ENCODE data around the gene KLHL21.
"Not testable (repeated sequence)": the region's sequence is repeated elsewhere in the genome, so short reads cannot be mapped to it uniquely, and the experiment has no call there.

Gene KLHL21

DNA sequence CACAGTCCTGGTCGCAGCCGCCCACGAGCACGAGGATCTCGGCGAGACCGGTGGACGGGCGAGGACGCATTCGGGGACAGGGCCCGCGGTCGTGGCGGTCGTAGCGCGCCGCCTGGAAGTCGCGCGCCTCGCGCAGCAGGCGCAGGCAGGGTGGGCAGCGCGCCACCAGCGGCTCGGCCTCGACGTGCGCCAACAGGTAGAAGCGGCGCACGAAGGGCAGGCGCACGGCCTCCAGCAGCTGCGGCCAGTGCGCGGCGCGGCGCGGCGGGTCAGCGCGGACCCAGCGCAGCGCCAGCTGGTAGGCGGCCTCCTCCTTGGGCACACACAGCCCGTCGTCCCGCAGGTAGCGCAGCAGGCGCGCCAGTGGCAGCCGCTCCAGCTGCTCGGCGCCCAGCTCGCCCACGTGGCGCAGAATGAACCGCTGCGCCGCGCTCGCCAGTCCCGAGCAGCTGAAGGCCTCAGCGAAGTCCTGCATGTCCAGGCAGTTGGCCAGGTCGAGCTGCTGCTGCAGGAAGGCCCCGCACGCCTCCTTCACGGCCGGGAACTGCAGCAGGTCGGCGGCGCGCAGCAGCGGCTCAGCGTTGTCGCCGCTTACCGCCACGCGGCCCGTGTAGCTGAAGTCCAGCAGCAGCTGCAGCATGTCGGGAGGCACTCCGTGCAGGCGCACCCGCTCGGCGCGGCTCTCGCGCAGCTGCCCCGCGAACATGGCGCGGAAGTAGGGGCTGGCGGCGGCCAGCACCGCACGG is 573 bp downstream of the KLHL21 start:
- Histone ChIP-seq H3K4me3 (ENCODE audit: low read depth, low read length) (peak overlapping the region; percentile 85), H3K36me3 (ENCODE audit: control insufficient read depth, insufficient read depth, low read length) (peaks cover 19% of the 10 kb centered on the region), H3K9me3 (ENCODE audit: control insufficient read depth, insufficient read depth, low read length) (no peaks in the 10 kb centered on the region), H3K4me1 (ENCODE audit: control insufficient read depth, insufficient read depth, low read length) (peaks cover 13% of the 10 kb centered on the region), H3K27me3 (ENCODE audit: control insufficient read depth, insufficient read depth, low read length) (no peaks in the 10 kb centered on the region), H3K9ac (ENCODE audit: low read depth, low read length) (peak overlapping the region; percentile 60)

DNA sequence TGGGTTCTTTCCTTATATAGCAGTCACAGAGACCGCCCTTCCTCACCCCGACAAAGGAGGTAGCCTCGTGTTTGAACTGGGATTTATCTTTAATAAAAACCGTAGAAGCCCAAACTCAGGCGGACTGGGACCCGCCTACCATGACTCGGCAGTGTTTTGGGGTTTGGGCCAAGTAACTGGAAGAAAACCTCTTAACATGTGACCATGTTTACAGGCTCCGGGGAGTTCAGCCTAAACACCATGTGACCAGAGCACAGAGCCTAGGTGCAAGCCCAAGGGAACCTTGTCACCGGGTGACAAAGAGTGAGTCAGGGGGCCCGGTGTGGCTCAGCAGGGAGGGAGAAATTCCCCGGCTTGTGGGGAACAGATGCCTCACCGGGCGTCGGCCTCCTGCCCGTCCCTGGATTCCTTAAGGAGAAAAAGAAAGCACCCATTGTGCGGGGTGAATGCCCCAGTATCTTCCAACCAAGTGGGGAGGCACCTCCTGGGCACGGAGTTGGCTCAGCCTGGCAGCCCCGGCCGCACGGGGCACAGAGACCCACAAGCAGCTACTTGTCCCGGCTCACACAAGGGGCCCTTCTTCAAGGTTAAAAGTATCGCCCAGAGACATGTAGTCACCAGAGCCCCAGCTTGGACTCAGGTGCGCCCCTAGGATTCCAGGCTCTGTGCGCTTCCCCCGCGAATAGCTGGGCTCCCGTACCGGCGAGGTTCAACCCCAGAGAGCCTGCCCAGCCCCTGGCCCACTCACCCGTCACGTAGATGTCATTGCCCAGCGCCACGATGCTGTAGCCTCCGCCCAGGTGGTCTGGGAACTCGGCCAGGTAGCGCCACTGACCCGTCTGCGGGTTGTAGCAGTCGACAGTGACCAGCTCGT is 1.4 kb downstream of the KLHL21 start:
- Histone ChIP-seq H3K4me3 (ENCODE audit: low read depth, low read length) (peak overlapping the region; percentile 85), H3K4me1 (ENCODE audit: control insufficient read depth, insufficient read depth, low read length) (peaks cover 13% of the 10 kb centered on the region), H3K27me3 (ENCODE audit: control insufficient read depth, insufficient read depth, low read length) (no peaks in the 10 kb centered on the region), H3K9me3 (ENCODE audit: control insufficient read depth, insufficient read depth, low read length) (no peaks in the 10 kb centered on the region), H3K9ac (ENCODE audit: low read depth, low read length) (peak overlapping the region; percentile 74), H3K36me3 (ENCODE audit: control insufficient read depth, insufficient read depth, low read length) (peaks cover 25% of the 10 kb centered on the region)

DNA sequence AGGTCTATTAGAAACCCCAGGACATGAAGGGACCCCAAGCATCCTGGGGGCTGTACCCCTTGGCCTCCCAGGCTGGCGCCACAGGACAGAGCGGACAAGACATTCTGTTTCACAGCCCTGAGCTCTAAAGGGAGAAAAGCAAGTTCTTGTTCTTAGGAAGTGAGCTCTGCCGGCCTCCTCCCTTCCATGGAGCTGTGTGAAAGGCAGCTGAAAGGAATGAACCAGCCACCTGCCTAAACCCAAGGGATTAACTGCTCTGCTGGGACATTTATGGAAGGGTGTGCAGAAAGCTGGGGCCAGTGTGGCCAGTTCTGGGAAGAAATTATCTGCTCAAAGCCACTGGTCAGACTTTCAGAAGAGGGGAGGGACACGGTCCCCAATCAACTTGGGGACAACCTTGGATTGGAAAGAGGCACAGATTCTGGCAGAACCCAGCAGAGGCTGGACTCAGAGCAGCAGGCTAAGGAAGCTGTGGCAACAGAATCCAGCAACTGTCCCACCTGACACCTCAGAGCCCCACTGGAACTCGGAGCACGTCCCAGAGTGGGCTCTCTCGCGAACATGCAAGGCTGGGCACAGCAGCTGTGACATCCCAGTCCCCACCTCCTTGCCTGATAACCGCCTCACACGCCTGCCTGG is 2.1 kb downstream of the KLHL21 start:
- peak overlapping the region; percentile 85 for H3K4me3 ChIP-seq (ENCODE audit: low read depth, low read length)

DNA sequence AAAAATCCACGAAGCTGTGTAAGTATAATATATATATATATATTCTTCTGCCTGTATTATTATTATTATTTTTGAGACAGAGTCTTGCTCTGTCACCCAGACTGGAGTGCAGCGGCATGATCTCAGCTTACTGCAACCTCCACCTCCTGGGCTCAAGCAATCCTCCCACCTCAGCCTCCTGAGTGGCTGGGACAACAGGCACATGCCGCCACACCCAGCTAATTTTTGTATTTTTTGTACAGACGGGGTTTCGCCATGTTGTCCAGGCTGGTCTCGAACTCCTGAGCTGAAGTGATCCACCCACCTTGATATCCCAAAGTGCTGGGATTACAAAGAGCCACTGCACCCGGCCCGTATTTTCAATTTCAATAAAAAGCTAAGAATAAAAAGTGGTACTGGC is 2.7 kb downstream of the KLHL21 start:
- Histone ChIP-seq H3K36me3 (ENCODE audit: control insufficient read depth, insufficient read depth, low read length) (peaks cover 37% of the 10 kb centered on the region), H3K4me3 (ENCODE audit: low read depth, low read length) (peak overlapping the region; percentile 85), H3K4me1 (ENCODE audit: control insufficient read depth, insufficient read depth, low read length) (peaks cover 13% of the 10 kb centered on the region), H3K9ac (ENCODE audit: low read depth, low read length) (peak overlapping the region; percentile 74)
- H3K27me3 ChIP-seq (ENCODE audit: control insufficient read depth, insufficient read depth, low read length); H3K9me3 ChIP-seq (ENCODE audit: control insufficient read depth, insufficient read depth, low read length): not testable (repeated sequence)

More for the DNA sequence above, 2.1 kb downstream of the KLHL21 start:
- Histone ChIP-seq H3K36me3 (ENCODE audit: control insufficient read depth, insufficient read depth, low read length) (peaks cover 32% of the 10 kb centered on the region), H3K4me1 (ENCODE audit: control insufficient read depth, insufficient read depth, low read length) (peaks cover 13% of the 10 kb centered on the region), H3K27me3 (ENCODE audit: control insufficient read depth, insufficient read depth, low read length) (no peaks in the 10 kb centered on the region), H3K9me3 (ENCODE audit: control insufficient read depth, insufficient read depth, low read length) (no peaks in the 10 kb centered on the region), H3K9ac (ENCODE audit: low read depth, low read length) (peak overlapping the region; percentile 74)

DNA sequence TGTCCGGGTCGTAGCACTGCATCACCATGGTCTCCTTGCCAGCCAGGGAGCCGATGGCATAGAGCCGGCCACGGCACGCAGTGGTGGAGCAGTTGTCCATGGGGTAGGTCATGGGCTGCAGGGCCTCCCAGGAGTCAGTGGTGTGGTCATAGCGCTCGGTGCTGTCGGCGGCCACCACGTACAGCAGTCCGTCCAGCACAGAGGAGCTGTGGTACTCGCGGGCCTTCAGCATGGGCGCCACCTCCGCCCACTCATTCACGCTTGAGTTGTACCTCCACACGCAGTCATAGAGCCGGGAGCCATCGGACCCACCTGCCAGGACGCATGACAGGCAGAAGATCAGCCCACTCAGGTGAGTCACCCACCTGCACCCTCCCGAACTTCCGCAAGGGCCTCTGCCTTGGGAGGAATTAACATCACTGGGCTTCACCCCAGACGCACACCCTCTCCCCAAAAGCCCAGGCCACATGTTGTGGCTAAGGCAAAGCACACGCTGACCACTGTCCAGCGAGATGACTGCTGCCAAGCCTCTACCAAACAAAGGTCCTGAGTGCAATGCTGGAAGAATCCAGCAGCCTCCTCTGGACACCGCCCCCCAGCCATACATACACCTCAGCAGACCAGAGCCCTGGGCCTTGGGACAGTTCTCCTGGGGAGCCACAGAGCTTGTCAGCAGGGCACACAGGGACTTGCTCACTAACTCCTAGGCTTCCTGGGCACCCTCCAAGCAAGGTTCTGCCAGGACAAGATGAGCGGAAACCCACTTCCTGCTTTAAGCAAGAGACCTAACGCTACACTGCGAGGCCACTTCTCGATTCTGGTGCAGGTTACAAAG is 3.3 kb downstream of the KLHL21 start:
- H3K27me3 ChIP-seq (ENCODE audit: control insufficient read depth, insufficient read depth, low read length), result no peaks in the 10 kb centered on the region
- H3K36me3 ChIP-seq (ENCODE audit: control insufficient read depth, insufficient read depth, low read length), result peaks cover 42% of the 10 kb centered on the region
- H3K4me3 ChIP-seq (ENCODE audit: low read depth, low read length), result no peak overlapping the region
- H3K9me3 ChIP-seq (ENCODE audit: control insufficient read depth, insufficient read depth, low read length), result no peaks in the 10 kb centered on the region
- H3K4me1 ChIP-seq (ENCODE audit: control insufficient read depth, insufficient read depth, low read length), result peaks cover 12% of the 10 kb centered on the region
- no peak overlapping the region for H3K9ac ChIP-seq (ENCODE audit: low read depth, low read length)

DNA sequence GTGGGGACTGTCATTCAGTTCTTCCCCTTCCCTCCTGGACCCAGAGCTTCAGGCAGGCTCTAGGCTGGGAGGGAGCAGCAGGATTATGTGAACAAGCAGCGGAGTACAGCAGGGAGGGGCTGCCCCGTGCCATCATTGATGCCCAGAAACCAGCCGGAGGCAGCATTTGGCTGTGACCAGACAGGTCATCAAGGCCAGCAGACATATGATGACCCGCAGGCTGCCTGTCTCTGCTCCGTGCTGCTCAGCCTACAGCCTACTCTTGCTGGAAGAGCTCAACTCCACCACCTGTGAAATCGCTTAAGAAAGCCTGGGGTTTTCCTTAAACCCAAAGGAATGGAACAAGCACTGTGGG is 4.9 kb downstream of the KLHL21 start:
- Histone ChIP-seq H3K36me3 (ENCODE audit: control insufficient read depth, insufficient read depth, low read length) (peaks cover 57% of the 10 kb centered on the region), H3K27me3 (ENCODE audit: control insufficient read depth, insufficient read depth, low read length) (no peaks in the 10 kb centered on the region), H3K4me3 (ENCODE audit: low read depth, low read length) (no peak overlapping the region), H3K4me1 (ENCODE audit: control insufficient read depth, insufficient read depth, low read length) (peaks cover 7% of the 10 kb centered on the region), H3K9me3 (ENCODE audit: control insufficient read depth, insufficient read depth, low read length) (no peaks in the 10 kb centered on the region), H3K9ac (ENCODE audit: low read depth, low read length) (no peak overlapping the region)

DNA sequence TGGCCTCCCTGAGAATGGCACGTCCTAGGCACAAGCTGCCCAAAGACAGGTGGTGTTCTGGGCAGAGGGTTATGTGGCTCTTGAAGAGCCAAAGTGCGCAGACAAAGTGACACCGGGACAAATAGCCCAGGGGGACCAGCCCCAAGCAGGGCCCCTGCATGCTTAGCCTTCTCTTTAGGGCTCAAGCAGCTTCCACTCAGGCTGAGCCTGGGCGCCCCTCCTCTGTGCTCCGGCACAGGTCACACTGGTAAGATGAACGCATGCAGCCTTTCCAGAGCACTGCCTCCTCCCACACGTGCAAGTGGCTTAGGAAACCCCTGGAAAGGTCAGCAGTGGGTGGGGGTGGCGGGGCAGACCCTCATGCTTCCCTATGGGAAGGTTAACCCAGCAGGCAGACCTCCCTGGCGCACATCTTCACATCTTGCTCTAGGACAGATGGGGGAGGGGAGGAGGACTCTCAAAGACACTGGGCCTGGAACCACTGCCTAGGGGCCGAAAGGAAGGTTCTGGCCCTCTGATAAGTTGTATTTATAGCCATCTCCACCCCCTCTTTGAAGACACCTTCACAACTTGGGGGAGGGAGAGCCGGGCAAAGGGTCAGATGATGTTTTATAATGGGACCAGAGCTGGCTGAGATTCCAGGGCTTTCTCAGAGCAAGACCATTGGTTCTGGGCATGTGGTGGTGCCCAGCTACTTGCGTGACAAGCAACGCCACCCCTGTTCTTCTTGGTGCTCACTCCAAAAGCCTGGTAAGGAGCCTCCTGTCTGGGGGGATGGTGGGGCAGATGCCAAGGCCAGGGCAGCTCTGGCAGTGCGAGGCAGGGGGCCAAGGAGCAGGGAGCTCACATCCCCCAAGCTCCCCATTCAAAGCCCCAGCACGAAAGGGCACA is 5.5 kb downstream of the KLHL21 start:
- Histone ChIP-seq H3K9me3 (ENCODE audit: control insufficient read depth, insufficient read depth, low read length) (no peaks in the 10 kb centered on the region), H3K27me3 (ENCODE audit: control insufficient read depth, insufficient read depth, low read length) (no peaks in the 10 kb centered on the region), H3K36me3 (ENCODE audit: control insufficient read depth, insufficient read depth, low read length) (peaks cover 62% of the 10 kb centered on the region), H3K4me1 (ENCODE audit: control insufficient read depth, insufficient read depth, low read length) (peaks cover 7% of the 10 kb centered on the region), H3K4me3 (ENCODE audit: low read depth, low read length) (no peak overlapping the region), H3K9ac (ENCODE audit: low read depth, low read length) (no peak overlapping the region)

DNA sequence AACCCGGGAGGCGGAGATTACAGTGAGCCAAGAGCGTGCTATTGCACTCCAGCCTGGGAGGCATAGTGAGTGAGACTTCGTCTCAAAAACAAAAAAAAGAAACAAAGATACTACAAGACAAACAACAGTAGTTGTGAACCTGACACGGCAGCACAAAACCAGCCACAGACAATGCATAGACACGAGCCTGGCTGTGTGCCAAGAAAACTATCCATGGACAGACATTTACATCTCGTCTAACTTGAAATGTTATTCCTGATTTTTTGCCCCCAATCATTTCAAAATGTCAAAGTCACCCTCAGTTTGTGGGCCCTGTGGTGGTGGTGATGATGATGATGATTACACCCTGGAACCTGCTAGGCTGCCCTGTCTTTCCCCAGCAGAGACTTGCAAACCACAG is 6.3 kb downstream of the KLHL21 start:
- Histone ChIP-seq H3K4me1 (ENCODE audit: control insufficient read depth, insufficient read depth, low read length) (peaks cover 7% of the 10 kb centered on the region), H3K9me3 (ENCODE audit: control insufficient read depth, insufficient read depth, low read length) (no peaks in the 10 kb centered on the region), H3K27me3 (ENCODE audit: control insufficient read depth, insufficient read depth, low read length) (no peaks in the 10 kb centered on the region), H3K4me3 (ENCODE audit: low read depth, low read length) (no peak overlapping the region), H3K9ac (ENCODE audit: low read depth, low read length) (no peak overlapping the region), H3K36me3 (ENCODE audit: control insufficient read depth, insufficient read depth, low read length) (peaks cover 62% of the 10 kb centered on the region)

DNA sequence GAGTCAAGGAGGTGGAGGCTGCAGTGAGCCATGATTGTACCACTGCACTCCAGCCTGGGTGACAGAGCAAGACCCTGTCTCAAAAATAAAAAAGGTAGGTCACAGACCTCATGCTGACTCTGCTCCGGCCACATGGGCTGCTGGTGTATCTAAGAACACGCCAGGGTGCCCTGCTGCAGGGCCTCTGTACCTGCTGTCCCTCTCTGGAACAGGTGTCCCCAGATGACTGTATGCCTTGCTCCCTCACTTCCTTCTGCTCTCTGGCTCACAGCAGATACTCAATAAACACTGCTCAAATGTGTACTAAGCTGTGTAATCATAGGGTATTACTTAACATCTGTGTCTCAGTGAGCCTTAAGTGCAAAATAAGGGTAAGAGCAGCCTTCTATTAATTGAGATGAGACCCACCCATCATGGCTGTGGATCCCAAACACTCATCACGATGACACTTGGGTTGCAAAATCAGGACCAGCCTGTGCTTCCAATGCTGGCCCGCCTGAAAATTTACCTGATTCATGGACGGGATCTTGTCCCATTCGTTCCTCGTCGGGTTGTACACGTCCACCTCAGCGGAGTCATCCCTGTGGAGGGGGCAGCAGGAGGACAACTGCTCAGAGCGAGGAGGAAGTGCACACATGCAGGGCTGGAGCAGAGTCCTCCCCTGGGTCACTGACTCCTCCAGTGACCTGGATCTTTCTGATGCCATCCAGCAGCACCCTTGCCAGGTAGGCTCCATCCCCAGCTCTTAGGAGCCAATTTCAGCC is 7.5 kb downstream of the KLHL21 start:
- no peak overlapping the region for H3K9ac ChIP-seq (ENCODE audit: low read depth, low read length)
- H3K27me3 ChIP-seq (ENCODE audit: control insufficient read depth, insufficient read depth, low read length), result no peaks in the 10 kb centered on the region
- peaks cover 3% of the 10 kb centered on the region for H3K4me1 ChIP-seq (ENCODE audit: control insufficient read depth, insufficient read depth, low read length)
- H3K4me3 ChIP-seq (ENCODE audit: low read depth, low read length), result no peak overlapping the region
- no peaks in the 10 kb centered on the region for H3K9me3 ChIP-seq (ENCODE audit: control insufficient read depth, insufficient read depth, low read length)
- H3K36me3 ChIP-seq (ENCODE audit: control insufficient read depth, insufficient read depth, low read length), result peaks cover 62% of the 10 kb centered on the region

DNA sequence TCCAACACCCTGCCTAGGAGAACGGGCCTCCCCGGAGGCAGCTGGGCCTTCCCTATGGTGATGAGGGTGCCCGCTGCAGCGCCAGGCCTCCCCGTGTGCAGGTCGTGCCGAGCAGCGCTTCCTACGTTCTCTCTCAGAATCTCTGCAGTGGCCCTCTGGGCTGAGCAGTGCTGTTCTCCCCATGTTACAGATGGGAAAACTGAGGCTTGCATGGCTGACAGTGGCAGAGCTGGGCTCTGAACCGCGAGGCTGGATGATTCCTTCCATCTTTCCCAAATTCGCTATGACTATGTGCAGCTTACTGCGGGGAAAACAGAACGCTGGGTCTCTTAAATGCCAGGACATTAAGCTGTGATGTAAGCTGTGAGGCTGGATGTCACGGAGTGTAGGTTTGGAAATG is 8.9 kb downstream of the KLHL21 start:
- H3K36me3 ChIP-seq (ENCODE audit: control insufficient read depth, insufficient read depth, low read length), result peaks cover 62% of the 10 kb centered on the region

More for the DNA sequence above, 8.9 kb downstream of the KLHL21 start:
- Histone ChIP-seq H3K4me1 (ENCODE audit: control insufficient read depth, insufficient read depth, low read length) (no peaks in the 10 kb centered on the region), H3K27me3 (ENCODE audit: control insufficient read depth, insufficient read depth, low read length) (no peaks in the 10 kb centered on the region), H3K9me3 (ENCODE audit: control insufficient read depth, insufficient read depth, low read length) (no peaks in the 10 kb centered on the region), H3K9ac (ENCODE audit: low read depth, low read length) (no peak overlapping the region), H3K4me3 (ENCODE audit: low read depth, low read length) (no peak overlapping the region)

Measured in iPS-15b (cell line).